Body of pancreas (tissue), 4 donors: ENCODE measurements around the gene PLCZ1. TPM values are rescaled to one million over a fixed set of nuclear protein-coding genes. Genes with fewer than 3 reads are reported as not detected.
"Not testable (repeated sequence)": the region's sequence is repeated elsewhere in the genome, so short reads cannot be mapped to it uniquely, and the experiment has no call there.

ENCODE experiments used
- ATAC-seq: fragments of 150-250 bp; one replicate; pipeline ENCODE4 v1.9.1; 2016
- DNase-seq, 4 donors: peaks; one replicate each; pipeline ENCODE4 v3.0.0-alpha.2; 2019
- H3K27ac ChIP-seq, 4 donors: fragments of 200-600 bp; sonication (generic); 1 replicate in 3 of 4; 2 replicates in 1 of 4; pipeline versions ENCODE4 v1.5.1 to v1.6.1; 2016 to 2019; ENCODE audit warnings: mild to moderate bottlenecking in 1 of 4, mixed read lengths in 1 of 4, moderate library complexity in 1 of 4
- H3K27me3 ChIP-seq, 2 donors: fragments of 200-600 bp; sonication (generic); one replicate each; pipeline ENCODE4 v1.6.0; 2016; ENCODE audit warnings: mild to moderate bottlenecking in 1 of 2
- H3K36me3 ChIP-seq, 2 donors: fragments of 200-600 bp; sonication (generic); replicated peaks in 1 of 2; 2 replicates each; pipeline ENCODE4 v1.5.1; 2016; ENCODE audit warnings: low read depth in 2 of 2; ENCODE audit not compliant: insufficient read depth in 1 of 2
- H3K4me1 ChIP-seq: fragments of 200-600 bp; sonication (generic); one replicate; pipeline ENCODE4 v1.6.0; 2016
- H3K4me3 ChIP-seq, 2 donors: fragments of 200-600 bp; sonication (generic); 1 replicate in 1 of 2; 2 replicates in 1 of 2; pipeline ENCODE4 v1.5.1; 2016 to 2019
- H3K9me3 ChIP-seq, 3 donors: fragments of 200-600 bp; sonication (generic); 1 replicate in 2 of 3; 2 replicates in 1 of 3; pipeline ENCODE4 v1.5.1; 2016
- CTCF ChIP-seq, 7 experiments: fragments of 450-650 bp in 4 of 7; fragments of 200-600 bp in 3 of 7; sonication (generic) in 3 of 7; IDR thresholded peaks; one replicate each; pipeline ENCODE4 v1.5.1; 2016 to 2019; ENCODE audit warnings: antibody characterized with exemption in 7 of 7
- POLR2A ChIP-seq, 3 donors: fragments of 450-650 bp; IDR thresholded peaks; one replicate each; pipeline ENCODE4 v1.6.1; 2016; ENCODE audit warnings: antibody characterized with exemption in 3 of 3, mild to moderate bottlenecking in 2 of 3
- WGBS, 2 donors: methylation state at CpG; one replicate each; pipeline ENCODE4 v1.1.5; 2017; 5-methylcytosine and 5-hydroxymethylcytosine counted together
- intact Hi-C: fragments of 100-400 bp; cut with DNase I; formaldehyde crosslinking; loops from one replicate; pipeline ENCODE4 v1.15.1; 2023
- total RNA-seq, 2 donors: library from RNA; depleted of rRNA; stranded (reverse); fragments of >200 nt; gene quantifications; one replicate each; pipeline ENCODE4 v1.1.0, GENCODE V29; 2016

The PLCZ1 gene
- total RNA-seq, 2 donors from 2014 or later = not detected

GRCh38 chr12:18696971-18697602 is 40.7 kb downstream of the PLCZ1 start:
- no peak for DNase-seq
- TF ChIP-seq POLR2A (IDR thresholded peaks at IDR 0.05) (no peak), CTCF (IDR thresholded peaks at IDR 0.05) (no peak)

GRCh38 chr12:18693986-18694385 is 43.8 kb downstream of the PLCZ1 start:
- intact Hi-C loops, H3K36me3 ChIP-seq, H3K9me3 ChIP-seq, H3K4me1 ChIP-seq, H3K4me3 ChIP-seq, H3K27me3 ChIP-seq, H3K27ac ChIP-seq, ATAC-seq, DNase-seq: not testable (repeated sequence)
- WGBS, 2 donors = 77 to 81% methylated on average over 5 of the region's 5 CpGs

More at GRCh38 chr12:18696971-18697602, 40.7 kb downstream of the PLCZ1 start:
- H3K9me3 ChIP-seq = no peaks in the 10 kb centered on the region
- no peaks in the 10 kb centered on the region for H3K36me3 ChIP-seq
- intact Hi-C loops = no loop called here
- no peak overlapping the region for H3K27ac ChIP-seq
- ATAC-seq = no peak
- H3K27me3 ChIP-seq = no peaks in the 10 kb centered on the region
- H3K4me1 ChIP-seq = no peaks in the 10 kb centered on the region
- H3K4me3 ChIP-seq = no peak overlapping the region

DNA sequence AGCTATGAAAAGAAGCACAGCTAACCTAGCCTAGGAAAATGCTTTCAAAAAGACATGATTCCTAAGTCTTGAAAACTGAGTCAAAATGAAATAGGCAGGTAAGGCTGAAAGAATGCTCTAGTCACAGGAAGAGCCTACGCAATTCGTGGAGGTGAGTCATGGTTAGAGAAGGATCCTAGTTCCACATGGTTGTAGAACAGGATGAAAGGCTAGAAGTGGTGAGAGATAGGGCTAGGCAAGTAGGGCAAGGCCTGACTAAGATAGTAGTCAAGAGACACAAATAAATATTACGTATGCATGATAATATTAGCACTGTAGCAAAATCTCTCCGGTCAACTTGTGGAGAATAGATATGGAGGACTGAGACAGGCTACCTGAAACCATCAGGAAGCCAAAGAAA is 47.2 kb downstream of the PLCZ1 start:
- 78 to 80% methylated on average over 4 of the region's 4 CpGs for WGBS, 2 donors
- TF ChIP-seq CTCF (IDR thresholded peaks at IDR 0.05) = no peak
- no peak for TF ChIP-seq POLR2A (IDR thresholded peaks at IDR 0.05)
- Histone ChIP-seq H3K4me1 (no peaks in the 10 kb centered on the region), H3K27ac (no peak overlapping the region), H3K9me3 (no peaks in the 10 kb centered on the region), H3K27me3 (no peaks in the 10 kb centered on the region), H3K36me3 (no peaks in the 10 kb centered on the region), H3K4me3 (no peak overlapping the region)
- intact Hi-C loops = no loop called here
- DNase-seq (no peak), ATAC-seq (no peak)

GRCh38 chr12:18689771-18690170 is 48.0 kb downstream of the PLCZ1 start:
- no peaks in the 10 kb centered on the region for H3K9me3 ChIP-seq

DNA sequence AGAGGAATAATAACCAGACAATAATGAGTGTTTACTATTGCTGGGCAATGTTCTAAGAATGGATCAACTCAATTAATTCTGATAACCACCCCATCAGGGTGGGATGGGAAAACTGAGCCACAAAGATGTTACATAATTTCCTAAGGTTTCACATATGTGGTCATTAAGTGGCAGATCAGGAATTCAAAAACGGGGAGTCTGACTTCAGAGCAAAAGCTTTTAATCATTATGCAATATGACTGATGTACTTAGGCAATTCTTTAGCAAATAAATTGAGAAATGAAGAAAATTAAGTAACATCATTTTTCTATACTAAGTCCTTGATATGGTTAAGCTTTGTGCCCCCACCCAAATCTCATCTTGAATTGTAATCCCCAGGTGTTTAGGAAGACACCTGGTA is 53.4 kb downstream of the PLCZ1 start:
- DNase-seq (no peak), ATAC-seq (no peak)
- H3K9me3 ChIP-seq = no peaks in the 10 kb centered on the region
- intact Hi-C loops = no loop called here
- no peaks in the 10 kb centered on the region for H3K36me3 ChIP-seq
- no peak overlapping the region for H3K4me3 ChIP-seq
- no peak overlapping the region for H3K27ac ChIP-seq
- TF ChIP-seq POLR2A (IDR thresholded peaks at IDR 0.05) (no peak), CTCF (IDR thresholded peaks at IDR 0.05) (no peak)
- no peaks in the 10 kb centered on the region for H3K4me1 ChIP-seq
- WGBS, 2 donors = 29 to 33% methylated on average over 1 of the region's 1 CpG
- H3K27me3 ChIP-seq = no peaks in the 10 kb centered on the region

More at GRCh38 chr12:18689771-18690170, 48.0 kb downstream of the PLCZ1 start:
- DNase-seq (no peak), ATAC-seq (no peak)
- H3K4me1 ChIP-seq = no peaks in the 10 kb centered on the region
- TF ChIP-seq CTCF (IDR thresholded peaks at IDR 0.05) (no peak), POLR2A (IDR thresholded peaks at IDR 0.05) (no peak)
- no peaks in the 10 kb centered on the region for H3K36me3 ChIP-seq
- H3K27me3 ChIP-seq = no peaks in the 10 kb centered on the region
- no peak overlapping the region for H3K27ac ChIP-seq
- WGBS, 2 donors = 43 to 45% methylated on average over 3 of the region's 3 CpGs
- no peak overlapping the region for H3K4me3 ChIP-seq
- intact Hi-C loops = no loop called here
